Hematopoietic multipotent progenitor cell (in vitro differentiated cells): ENCODE measurements around the gene RFPL4AL1. TPM values are rescaled to one million over a fixed set of nuclear protein-coding genes. Genes with fewer than 3 reads are reported as not detected.

Experiments used
- DNase-seq, 3 donors: peaks; one replicate each; pipeline ENCODE4 v3.0.0-alpha.2; 2011 to 2015; ENCODE audit warnings: low read depth in 2 of 3, low spot score in 2 of 3
- total RNA-seq: library from RNA; depleted of rRNA; stranded (reverse); fragments of >200 nt; gene quantifications from one replicate; pipeline ENCODE4 v1.2.3, GENCODE V29; 2012

Gene RFPL4AL1
- total RNA-seq, 1 donor: not detected

GRCh38 chr19:55820037-55820436 is 51.1 kb downstream of the RFPL4AL1 start:
- no peak for DNase-seq

Other genes with a start within 250 kb of the RFPL4AL1 start
- under 0.01 TPM for gene SBK2, start 232.0 kb upstream of the RFPL4AL1 start, total RNA-seq
- gene SBK3, start 223.6 kb upstream of the RFPL4AL1 start, total RNA-seq: 0.54 TPM
- 7.0 TPM for gene ZNF579, start 188.3 kb upstream of the RFPL4AL1 start, total RNA-seq
- 8.6 TPM for gene FIZ1, start 169.6 kb upstream of the RFPL4AL1 start, total RNA-seq
- 21.3 TPM for gene ZNF524, start 168.8 kb upstream of the RFPL4AL1 start, total RNA-seq
- gene ZNF865, start 163.5 kb upstream of the RFPL4AL1 start, total RNA-seq: 4.0 TPM
- gene ZNF784, start 144.6 kb upstream of the RFPL4AL1 start, total RNA-seq: 15.1 TPM
- 13.7 TPM for gene ZNF580, start 128.1 kb upstream of the RFPL4AL1 start, total RNA-seq
- gene ZNF581, start 125.5 kb upstream of the RFPL4AL1 start, total RNA-seq: 48.5 TPM
- gene CCDC106, start 120.9 kb upstream of the RFPL4AL1 start, total RNA-seq: 8.3 TPM
- 158 TPM for gene U2AF2, start 114.1 kb upstream of the RFPL4AL1 start, total RNA-seq
- 18.0 TPM for gene EPN1, start 93.9 kb upstream of the RFPL4AL1 start, total RNA-seq
- gene NLRP9, start 30.7 kb upstream of the RFPL4AL1 start, total RNA-seq: not detected
- gene RFPL4A, start 10.0 kb upstream of the RFPL4AL1 start, total RNA-seq: under 0.01 TPM
- gene NLRP11, start 62.9 kb downstream of the RFPL4AL1 start, total RNA-seq: under 0.01 TPM
- not detected for gene NLRP4, start 67.4 kb downstream of the RFPL4AL1 start, total RNA-seq
- not detected for gene NLRP13, start 163.2 kb downstream of the RFPL4AL1 start, total RNA-seq
- not detected for gene NLRP8, start 178.7 kb downstream of the RFPL4AL1 start, total RNA-seq
- gene NLRP5, start 217.7 kb downstream of the RFPL4AL1 start, total RNA-seq: not detected